Stimulated activated CD4-positive, alpha-beta T cell treated with anti-CD3 and anti-CD28 coated beads, Interleukin-2, amount 100 ng/mL, for 48 hours (primary cell): ENCODE data around the gene TEKT1.
"Not testable (repeated sequence)": the region's sequence is repeated elsewhere in the genome, so short reads cannot be mapped to it uniquely, and the experiment has no call there.

ENCODE experiments used
- DNase-seq, 2 donors: peaks; one replicate each; pipeline ENCODE4 v3.0.0-alpha.2; 2020

Gene TEKT1

GRCh38 chr17:6831661-6832263 lies at the start of gene TEKT1:
TEKT1 (minus strand) TSS chr17:6831729; CDS start chr17:6830376, 1,353 bp downstream.
- peak; percentile 42 to 49 for DNase-seq

- not testable (repeated sequence) for DNase-seq
Measured at GRCh38 chr17:6879221-6879975, 47.9 kb upstream of the TEKT1 start.

DNA sequence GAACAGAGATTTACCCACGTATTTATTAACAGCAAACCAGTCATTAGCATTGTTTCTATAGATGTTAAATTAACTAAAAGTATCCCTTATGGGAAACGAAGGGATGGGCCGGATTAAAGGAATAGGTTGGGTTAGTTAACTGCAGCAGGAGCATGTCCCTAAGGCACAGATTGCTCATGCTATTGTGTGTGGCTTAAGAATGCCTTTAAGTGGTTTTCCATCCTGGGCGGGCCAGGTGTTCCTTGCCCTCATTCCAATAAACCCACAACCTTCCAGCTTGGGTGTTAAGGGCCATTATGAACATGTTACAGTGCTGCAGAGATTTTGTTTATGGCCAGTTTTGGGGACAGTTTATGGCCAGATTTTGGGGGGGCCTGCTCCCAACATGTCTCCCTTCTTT lies 43.7 kb upstream of the TEKT1 start:
- not testable (repeated sequence) for DNase-seq

- no peak for DNase-seq
Measured at GRCh38 chr17:6872936-6873335, 41.4 kb upstream of the TEKT1 start.

- DNase-seq: no peak
Measured at GRCh38 chr17:6870841-6871240, 39.3 kb upstream of the TEKT1 start.

GRCh38 chr17:6868582-6868981 lies 37.1 kb upstream of the TEKT1 start:
- no peak for DNase-seq

DNA sequence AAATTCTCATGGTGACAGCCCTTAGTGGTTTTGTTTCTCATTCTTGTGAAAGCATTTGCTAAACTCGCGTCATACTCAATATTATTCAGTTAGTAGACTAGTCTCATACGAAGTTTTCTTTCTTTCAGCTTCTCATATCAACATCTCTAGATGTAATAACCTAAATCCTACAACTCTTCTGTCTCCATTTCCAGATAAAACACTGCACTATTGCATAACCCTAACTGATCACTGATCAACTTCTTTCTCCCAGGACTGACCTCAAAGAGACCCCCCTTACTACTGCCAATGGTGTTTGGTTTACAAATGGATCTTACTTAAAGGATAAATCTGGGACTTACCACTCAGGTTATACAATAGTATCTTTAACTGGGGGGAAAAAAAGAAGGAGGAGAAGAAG lies 36.3 kb upstream of the TEKT1 start:
- DNase-seq: no peak

- DNase-seq: no peak
Measured at GRCh38 chr17:6862825-6863224, 31.3 kb upstream of the TEKT1 start.

- DNase-seq: no peak
Measured at GRCh38 chr17:6862122-6862521, 30.6 kb upstream of the TEKT1 start.

DNA sequence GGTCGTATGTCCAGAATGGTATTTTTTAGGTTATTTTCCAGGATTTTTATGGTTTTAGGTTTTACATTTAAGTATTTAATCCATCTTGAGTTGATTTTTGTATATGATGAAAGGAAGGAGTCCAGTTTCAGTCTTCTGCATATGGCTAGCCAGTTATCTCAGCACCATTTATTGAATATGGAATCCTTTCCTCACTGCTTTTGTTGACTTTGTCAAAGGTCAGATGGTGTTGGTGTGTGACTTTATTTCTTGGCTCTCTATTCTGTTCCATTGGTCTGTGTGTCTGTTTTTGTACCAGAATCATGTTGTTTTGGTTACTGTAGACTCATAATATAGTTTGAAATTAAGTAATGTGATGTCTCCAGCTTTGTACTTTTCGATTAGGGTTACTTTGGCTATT lies 26.4 kb upstream of the TEKT1 start:
- no peak for DNase-seq

DNA sequence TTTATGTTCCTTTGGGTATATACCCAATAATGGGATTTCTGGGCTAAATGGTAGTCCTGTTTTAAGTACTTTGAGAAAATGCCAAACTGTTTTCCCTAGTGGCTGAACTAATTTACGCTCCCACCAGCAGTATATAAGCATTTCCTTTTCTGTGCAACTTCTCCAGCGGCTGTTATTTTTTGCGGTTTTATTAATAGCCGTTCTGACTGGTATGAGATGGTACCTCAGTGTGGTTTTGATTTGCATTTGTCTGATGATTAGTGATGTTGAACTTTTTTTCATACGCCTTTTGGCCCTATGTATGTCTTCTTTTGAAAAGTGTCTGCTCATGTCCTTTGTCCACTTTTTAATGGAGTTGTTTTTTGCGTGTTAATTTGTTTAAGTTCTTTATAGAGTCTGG lies 25.8 kb upstream of the TEKT1 start:
- DNase-seq: no peak

DNA sequence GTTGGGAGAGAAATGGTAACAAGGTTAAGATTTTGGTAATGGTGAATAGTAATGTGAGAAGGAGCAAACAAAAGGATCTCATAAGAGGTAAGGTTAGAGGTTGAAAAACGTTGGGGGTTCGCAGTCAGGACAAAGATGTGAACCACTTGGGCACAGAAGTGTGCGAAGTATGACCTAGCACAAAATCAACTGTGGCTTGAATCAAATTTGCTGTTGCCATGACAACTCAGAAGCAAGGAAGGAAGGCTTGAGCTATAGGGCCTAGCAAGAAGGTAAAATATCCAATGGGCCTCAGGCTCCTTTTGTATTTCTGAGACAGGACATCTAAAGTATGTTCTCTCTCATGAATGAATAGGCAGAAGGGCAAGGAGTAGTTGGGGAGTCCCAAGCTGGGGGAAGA lies 24.5 kb upstream of the TEKT1 start:
- no peak for DNase-seq

- peak; percentile 4 to 9 for DNase-seq
Measured at GRCh38 chr17:6853764-6854442, 22.4 kb upstream of the TEKT1 start.

GRCh38 chr17:6848545-6849179 lies 17.1 kb upstream of the TEKT1 start:
- DNase-seq: not testable (repeated sequence)

GRCh38 chr17:6846138-6846537 lies 14.6 kb upstream of the TEKT1 start:
- not testable (repeated sequence) for DNase-seq

DNA sequence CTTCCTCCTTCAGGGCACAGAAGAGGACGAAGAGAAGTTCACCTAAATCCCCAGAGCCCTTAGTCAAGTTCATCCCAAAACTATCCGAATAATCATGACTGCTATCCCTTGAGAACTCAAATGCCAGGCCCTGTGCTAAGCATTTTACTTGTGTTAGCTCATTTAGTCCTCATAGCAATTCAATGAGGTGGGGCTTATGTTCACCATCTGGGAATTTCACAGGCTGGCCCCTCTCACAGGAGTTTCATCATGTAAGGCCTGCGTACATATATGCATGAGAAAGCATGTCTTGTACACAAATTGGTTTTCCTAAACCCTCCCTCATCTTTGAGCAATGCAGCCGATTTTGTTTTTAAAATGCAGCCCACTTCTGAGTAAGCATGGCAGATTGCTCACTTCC lies 12.9 kb upstream of the TEKT1 start:
- DNase-seq: not testable (repeated sequence)

DNA sequence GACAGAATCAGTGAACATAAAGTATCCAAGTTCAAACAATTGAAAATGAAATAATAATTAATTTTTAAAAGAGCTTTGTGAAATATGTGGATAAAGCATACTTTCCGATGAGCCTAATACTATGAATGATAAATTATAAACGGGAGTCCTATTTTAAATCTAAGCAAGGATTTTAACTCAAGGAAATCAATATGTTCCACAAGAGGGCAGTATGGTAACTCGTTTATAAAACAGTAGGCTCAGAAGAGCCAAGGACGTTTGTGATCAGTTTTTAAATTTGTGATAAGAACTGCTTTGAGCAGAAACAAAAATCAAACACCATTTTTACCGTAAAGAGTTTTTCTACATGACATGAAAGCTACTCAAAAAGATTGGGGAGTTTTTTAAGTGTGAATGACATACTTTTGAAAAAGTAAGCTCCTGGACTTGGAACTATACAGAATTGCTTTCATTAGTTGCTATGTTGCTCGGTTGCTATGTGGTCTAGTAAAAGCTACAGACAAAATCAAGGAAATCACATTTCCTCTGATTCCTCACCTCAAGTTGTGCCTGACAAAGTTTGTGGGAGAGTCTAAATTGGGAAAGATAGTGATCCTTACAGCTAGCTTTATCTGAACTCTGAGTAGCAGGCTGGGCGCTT lies 11.8 kb upstream of the TEKT1 start:
- DNase-seq: no peak

- not testable (repeated sequence) for DNase-seq
Measured at GRCh38 chr17:6841769-6842168, 10.2 kb upstream of the TEKT1 start.

DNA sequence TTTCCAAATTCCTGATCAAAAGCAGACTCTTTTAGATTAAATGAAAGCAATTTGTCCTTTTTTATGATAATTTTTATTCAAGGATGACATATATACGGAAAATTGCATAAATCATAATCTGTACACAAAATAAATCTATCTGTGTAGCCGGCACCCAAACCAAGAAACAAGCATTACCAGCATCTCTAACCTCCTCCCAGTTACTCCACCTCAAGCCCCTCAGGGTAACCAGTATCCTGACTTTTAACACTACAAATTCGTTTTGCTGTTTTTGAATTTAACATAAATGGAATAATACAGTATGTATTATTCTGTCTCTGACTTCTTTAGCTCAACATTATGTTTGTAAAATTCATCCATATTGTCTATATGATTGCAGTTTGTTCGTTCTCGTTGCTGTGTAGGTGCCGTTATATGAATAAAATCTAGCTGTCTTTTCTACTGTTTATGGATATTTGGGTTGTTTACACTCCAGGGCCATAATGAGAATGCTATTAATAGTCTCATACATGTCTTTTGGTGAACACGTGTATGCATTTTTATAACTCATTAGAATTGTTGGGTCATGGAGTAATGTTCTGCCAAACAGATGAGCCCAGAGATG lies 1.0 kb downstream of the TEKT1 start:
- no peak for DNase-seq

- no peak for DNase-seq
Measured at GRCh38 chr17:6823011-6823442, 8.5 kb downstream of the TEKT1 start.

DNA sequence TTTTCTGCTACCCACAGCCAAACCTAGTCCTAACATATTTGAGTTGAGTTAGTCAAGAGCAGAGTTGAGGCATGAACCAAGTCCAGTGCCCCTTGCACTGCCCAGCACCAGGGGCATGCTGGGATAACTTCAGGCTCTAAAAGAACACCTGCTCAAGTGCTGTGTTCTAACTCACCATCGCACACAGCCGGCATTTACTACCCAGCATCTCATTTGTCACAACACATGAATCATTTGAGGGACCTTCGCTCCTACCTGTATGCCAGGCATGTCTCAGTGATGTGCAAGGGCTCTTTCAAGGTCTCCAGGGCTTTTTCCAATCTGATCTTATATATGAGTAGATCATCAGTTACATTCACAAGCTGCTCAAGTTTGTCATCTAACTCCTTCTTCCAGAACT lies 12.6 kb downstream of the TEKT1 start:
- no peak for DNase-seq

DNA sequence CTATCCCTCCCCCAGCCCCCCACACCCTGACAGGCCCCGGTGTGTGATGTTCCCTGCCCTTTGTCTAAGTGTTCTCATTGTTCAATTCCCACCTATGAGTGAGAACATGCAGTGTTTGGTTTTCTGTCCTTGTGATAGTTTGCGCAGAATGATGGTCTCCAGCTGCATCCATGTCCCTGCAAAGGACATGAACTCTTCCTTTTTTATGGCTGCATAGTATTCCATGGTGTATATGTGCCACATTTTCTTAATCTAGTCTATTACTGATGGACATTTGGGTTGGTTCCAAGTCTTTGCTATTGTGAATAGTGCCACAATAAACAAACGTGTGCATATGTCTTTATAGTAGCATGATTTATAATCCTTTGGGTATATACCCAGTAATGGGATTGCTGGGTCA lies 15.2 kb downstream of the TEKT1 start:
- DNase-seq: not testable (repeated sequence)

DNA sequence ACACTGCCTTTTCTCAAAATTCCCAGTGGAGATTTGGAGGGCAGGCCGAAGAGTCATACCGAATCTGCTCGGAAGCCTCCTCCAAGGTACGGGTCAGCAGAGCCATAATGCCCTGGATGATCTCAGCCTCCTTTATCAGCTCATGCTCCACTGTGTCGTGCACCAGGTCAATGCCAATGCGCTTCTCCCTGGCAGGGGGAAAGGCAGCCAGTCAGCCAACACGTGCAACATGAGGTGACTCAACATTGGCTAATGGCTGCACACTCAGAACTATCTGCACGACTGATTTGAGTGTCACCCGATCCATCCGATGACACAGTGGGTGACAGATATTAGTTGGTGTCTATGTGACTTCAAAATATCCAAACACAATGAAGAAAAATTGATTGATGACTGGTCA lies 15.8 kb downstream of the TEKT1 start:
- no peak for DNase-seq
